GM23248 (cell line): Measurements from ENCODE around the gene MRTFA.

Source experiments
- EZH2 ChIP-seq: fragments of 200-600 bp; sonication (generic); IDR thresholded peaks from 2 replicates; pipeline ENCODE4 v1.6.1; 2018; ENCODE audit warnings: antibody characterized with exemption, mild to moderate bottlenecking; ENCODE audit not compliant: insufficient read depth, poor library complexity, severe bottlenecking
- EZH2phosphoT487 ChIP-seq: fragments of 200-600 bp; sonication (generic); IDR thresholded peaks from 2 replicates; pipeline ENCODE4 v1.6.1; 2018; ENCODE audit warnings: antibody characterized with exemption, moderate library complexity, mild to moderate bottlenecking, low read depth; ENCODE audit not compliant: insufficient read depth

DNA sequence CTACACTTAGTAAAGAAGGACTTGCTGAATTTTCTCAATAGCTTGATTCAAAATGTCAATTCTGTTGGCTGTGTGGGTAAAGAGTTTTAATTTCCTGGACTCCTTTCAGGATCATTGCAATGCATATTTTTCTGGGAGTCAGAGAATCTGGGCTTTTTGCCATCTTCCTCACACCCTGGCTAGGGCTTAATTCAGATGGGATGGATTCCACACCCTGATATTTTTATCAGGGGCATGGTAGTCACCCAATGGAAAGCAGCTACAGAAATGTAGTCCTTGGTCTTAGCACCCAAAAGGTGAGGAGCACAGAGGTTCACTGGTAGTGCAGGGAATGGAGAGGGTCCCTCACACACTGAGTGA is 186.9 kb downstream of the MRTFA start:
- no peak for TF ChIP-seq EZH2
- TF ChIP-seq EZH2phosphoT487 = no peak
